Activated CD8-positive, alpha-beta memory T cell treated with anti-CD3 and anti-CD28 coated beads for 48 hours (primary cell): ENCODE measurements around the gene DNAAF5.
"Not testable (repeated sequence)": the region's sequence is repeated elsewhere in the genome, so short reads cannot be mapped to it uniquely, and the experiment has no call there.

Experiments
- DNase-seq, 3 experiments: peaks; one replicate each; pipeline ENCODE4 v3.0.0-alpha.2; 2020; ENCODE audit warnings: low read depth in 2 of 3, low spot score in 2 of 3

Gene DNAAF5

GRCh38 chr7:745431-746154 is 19.1 kb downstream of the DNAAF5 start:
- DNase-seq = no peak

GRCh38 chr7:746155-747061 is 19.9 kb downstream of the DNAAF5 start:
- DNase-seq = no peak

- DNase-seq = no peak
These were observed 20.7 kb downstream of the DNAAF5 start for GRCh38 chr7:747186-747585.

- DNase-seq = no peak
These were observed 21.9 kb downstream of the DNAAF5 start for GRCh38 chr7:748446-748845.

GRCh38 chr7:749140-749551 is 22.6 kb downstream of the DNAAF5 start:
- DNase-seq = no peak

GRCh38 chr7:750111-750905 is 23.8 kb downstream of the DNAAF5 start:
- no peak for DNase-seq

GRCh38 chr7:751826-752225 is 25.3 kb downstream of the DNAAF5 start:
- no peak for DNase-seq

- not testable (repeated sequence) for DNase-seq
These were observed 25.8 kb downstream of the DNAAF5 start for GRCh38 chr7:752256-752655.

- DNase-seq = no peak
These were observed 26.7 kb downstream of the DNAAF5 start for GRCh38 chr7:753190-753589.

GRCh38 chr7:754531-755412 is 28.3 kb downstream of the DNAAF5 start:
- DNase-seq = no peak

GRCh38 chr7:755413-755805 is 28.9 kb downstream of the DNAAF5 start:
- no peak for DNase-seq

- no peak for DNase-seq
These were observed 29.9 kb downstream of the DNAAF5 start for GRCh38 chr7:756231-756927.

- no peak for DNase-seq
These were observed 30.5 kb downstream of the DNAAF5 start for GRCh38 chr7:756928-757560.

GRCh38 chr7:757741-758163 is 31.3 kb downstream of the DNAAF5 start:
- DNase-seq = no peak

GRCh38 chr7:759569-759968 is 33.1 kb downstream of the DNAAF5 start:
- no peak for DNase-seq

- DNase-seq = no peak
These were observed 33.5 kb downstream of the DNAAF5 start for GRCh38 chr7:760006-760405.

GRCh38 chr7:761101-761500 is 34.6 kb downstream of the DNAAF5 start:
- no peak for DNase-seq

GRCh38 chr7:761631-762030 is 35.1 kb downstream of the DNAAF5 start:
- no peak for DNase-seq

GRCh38 chr7:762885-763284 is 36.4 kb downstream of the DNAAF5 start:
- DNase-seq = no peak
